HG03432 (cell line): ENCODE measurements around the gene KANTR.
"Not testable (repeated sequence)": the region's sequence is repeated elsewhere in the genome, so short reads cannot be mapped to it uniquely, and the experiment has no call there.

ENCODE experiments used
- ATAC-seq: cut with Tn5 transposase; IDR thresholded peaks from one replicate; pipeline ENCODE4 v1.9.1; 2021; ENCODE audit warnings: mild to moderate bottlenecking, moderate library complexity; ENCODE audit not compliant: unreplicated experiment

KANTR gene

DNA sequence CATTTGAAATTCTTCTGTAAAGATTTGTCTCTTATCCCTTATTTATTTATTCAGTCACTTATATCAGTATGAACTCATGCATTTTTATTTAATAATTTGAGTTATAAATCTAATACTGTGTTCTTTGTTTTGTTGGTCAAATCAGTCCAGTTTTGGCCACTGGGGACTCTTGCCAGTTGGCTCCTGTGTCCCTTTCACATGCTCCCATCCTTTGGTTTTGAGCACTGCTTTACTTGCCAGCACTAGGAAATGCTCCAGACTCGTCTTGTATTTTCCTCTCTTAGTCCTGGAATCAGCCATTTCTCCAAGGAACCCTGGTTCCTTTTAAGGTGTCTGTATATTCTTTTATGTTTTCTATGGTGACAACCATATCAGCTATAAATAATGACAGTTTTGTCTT is 28.1 kb downstream of the KANTR start:
- no peak for ATAC-seq

DNA sequence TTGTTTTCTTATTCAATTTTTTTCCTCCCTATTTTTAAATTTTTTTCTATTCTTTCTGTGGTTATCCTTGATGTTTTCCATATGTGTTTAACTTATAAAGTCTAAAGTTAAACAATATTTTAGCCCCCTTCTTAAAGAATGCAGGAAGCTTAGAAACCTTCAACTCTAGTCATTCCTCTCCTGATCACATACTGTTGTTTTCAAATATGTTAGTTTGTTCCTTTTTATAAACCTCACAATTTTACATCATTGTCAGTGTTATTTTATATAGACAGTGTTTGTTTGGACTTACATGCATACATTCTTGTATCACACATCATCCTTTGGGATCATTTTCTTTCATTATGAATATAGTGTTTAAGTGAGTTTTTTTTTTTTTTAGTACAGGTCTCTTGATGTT is 31.6 kb downstream of the KANTR start:
- no peak for ATAC-seq

DNA sequence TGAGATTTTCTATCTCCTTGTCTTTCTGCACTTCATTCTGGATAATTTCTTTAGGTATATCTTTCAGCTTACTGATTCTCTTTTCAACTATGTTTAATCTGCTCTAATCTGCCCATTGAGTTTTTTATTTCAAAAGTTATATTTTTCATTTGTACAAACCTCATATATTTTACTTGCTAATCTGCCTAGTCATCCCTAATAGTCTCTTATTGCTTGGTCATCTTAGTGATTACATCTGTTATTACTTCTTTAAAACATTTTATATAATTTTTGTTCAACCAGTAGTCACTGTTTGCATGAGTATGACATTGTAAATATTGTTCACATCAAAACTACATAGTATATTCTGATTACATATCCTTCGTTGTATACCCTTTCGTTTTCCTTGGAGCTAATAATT is 32.4 kb downstream of the KANTR start:
- no peak for ATAC-seq

DNA sequence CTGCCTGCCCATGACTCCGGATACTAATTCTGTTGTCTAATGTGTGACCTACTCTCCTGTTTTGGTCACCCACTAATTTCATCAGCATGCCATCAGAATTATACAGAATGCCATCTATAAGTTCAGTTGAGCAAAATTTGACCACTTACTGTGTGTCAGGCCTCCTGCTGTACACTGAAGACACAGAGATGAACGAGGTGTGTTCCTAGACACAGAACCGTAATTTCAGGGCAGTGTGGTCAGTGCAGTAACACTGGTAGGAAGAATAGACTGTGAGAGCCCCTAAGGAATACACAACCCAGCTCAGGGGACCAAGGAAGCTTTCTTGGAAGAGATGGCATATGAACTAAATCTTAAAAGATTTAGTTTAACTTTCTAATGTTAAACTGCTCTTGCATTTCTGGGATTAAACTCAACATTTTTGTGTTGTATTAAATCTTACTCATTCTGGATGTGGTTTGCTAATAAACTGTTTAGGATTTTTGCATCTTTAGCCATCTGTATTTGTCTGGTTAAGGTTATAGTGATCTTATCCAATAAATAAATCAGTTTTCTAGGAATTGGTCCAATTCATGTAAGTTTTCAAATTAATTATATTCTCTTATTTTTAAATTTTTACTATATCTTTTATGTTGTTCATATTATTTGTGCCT is 34.3 kb downstream of the KANTR start:
- ATAC-seq: no peak

DNA sequence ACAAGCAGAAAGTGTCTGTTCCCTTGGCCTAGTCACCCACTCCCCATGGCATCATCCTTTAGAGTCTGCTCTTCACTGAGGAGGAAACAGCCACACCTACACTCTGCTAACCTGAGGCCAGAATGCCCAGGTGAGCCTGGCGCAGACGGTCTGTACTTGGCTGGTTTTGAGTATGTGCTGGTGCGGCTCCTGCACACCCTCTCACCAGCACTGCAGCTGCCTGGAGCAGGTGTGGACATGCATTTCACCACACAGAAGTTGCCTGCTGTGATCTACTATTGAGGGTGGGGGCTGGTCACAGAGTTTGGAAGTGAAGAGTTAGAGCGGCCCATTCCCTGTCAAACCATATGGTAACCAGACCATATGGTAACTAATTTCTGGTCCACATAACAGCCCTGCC is 39.5 kb downstream of the KANTR start:
- no peak for ATAC-seq

DNA sequence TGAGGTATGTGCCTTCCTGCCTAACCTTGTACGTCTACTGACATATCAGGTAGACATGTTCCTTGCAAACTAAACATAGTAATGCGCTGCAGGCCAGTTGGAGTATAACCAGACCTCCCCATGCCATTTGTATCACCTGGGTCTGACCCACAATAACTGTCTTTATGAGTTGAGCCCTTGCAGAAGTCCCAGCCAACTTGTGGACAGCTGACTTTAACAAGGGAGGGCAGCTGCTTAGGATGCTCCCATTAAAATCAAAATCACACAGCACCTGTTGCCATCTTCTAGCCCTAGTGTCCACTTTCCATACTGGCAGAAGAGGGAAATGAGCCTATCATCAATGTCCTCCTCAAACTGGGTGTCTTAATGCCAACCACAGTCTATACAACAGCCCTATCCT is 41.6 kb downstream of the KANTR start:
- ATAC-seq: no peak

DNA sequence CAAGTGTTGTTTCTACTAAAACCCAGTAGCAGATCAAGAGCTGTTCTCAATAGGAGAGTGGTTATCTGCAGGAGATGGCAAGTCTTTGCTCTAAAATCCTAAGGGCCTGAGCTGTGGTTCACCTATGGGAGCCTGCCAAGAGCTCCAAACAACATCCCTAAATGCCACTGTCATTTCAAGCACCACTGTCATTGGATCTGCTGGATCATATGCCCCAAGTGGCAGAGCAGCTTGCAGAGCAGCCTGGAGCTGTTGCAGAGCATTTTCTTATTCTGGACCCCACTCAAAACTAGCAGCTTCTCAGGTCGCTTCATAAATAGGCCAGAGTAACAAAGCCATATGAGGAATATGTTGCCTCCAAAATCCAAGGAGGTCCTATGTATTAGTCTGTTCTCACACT is 59.6 kb downstream of the KANTR start:
- no peak for ATAC-seq

DNA sequence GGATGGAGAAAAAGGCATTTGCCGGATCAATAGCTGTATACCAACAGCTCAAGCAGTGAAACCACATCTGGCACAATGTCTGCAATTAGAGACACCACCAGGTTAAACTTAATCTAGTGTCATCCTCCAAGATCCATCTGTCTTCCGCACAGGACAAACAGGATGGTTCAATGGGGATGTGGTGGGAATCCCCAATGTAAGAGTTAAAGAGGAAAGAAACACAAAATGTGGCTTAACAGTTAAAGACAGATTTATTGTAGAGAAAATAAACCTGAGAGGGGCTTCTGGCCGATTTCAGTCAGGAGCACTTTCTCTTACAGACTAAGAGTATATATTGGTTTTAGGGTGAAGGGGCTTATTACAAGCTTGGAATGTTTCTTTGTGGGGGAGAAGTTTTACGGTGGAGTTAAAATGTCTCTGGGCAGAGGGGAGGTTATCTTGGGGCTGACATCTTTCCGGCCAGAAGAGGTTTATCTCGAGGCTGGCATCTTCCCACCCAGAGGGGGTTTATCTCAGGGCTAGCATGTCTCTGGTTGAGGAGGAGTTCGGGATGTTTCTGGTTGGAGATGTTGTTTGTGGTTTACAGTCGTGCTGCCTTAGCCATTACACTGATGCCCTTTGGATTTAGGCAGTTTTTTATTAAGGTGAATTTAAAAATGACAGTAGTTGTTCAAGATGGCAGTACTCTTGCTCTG is 61.7 kb downstream of the KANTR start:
- no peak for ATAC-seq

DNA sequence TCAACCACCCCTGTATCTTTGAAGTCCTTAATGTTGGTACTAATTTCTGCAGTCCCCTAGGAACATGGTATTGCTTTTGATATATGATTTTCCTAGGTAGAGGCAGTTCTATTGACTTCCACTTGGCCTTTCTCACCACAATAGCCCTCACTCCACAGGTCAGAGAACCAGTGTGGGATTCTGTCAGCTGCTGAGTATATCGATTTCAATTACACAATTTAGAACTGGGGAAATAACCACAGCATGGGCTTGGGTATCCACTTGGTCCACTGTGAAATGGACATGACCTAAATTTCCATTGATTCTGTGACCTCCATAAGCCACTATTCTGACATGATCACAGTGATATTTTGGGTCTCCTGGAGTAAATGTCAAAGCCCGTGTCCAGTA is 62.3 kb downstream of the KANTR start:
- ATAC-seq: no peak

DNA sequence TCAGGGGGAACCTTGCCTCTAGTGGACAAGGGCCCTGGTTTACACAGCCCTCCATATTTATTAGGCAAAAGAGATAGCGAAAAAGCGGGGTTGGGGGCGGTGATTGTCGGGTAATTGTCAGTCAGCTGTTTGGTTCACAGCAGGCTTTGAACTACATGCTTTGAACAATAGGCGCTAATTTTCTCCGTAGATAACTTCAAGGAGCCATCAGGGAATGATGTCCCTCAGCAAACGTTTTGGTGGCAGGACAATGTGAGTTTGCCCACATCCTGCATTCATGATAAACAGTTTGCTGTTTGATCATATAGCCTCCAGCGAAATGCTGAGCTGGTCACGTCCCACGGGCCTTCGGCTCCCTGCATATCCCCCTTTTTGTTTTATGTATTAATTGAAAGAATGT is 65.2 kb downstream of the KANTR start:
- no peak for ATAC-seq

DNA sequence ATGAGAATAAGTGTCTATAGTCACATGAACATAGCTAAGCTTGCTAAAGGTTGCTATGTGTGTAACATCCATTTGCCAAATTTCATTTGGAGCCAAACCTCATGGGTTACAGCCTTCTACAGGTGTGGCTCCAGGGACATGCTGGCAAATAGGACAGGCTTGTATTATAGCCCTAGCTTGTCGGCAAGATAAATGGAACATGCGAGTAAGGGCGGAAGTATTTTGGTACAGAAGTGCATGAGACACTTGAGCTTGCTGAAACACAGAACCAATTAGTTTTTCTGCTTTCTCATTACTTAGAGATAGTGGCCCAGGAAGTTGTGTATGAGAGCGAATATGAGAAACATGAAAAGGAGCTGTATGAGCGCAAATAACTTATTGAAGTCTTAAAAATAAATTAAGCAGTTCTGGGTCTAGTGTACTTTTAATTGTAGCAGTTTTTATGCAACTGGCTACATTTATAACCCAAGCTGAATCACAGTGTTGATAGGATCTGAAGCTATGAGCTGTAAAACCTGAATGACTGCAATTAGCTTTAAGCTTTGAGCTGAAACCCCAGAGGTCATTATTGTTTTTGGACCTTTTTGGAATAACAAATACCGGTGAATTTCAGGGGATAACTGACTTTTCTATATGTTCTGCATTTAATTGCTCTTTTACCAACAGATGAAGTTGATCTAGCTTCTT is 66.5 kb downstream of the KANTR start:
- no peak for ATAC-seq

DNA sequence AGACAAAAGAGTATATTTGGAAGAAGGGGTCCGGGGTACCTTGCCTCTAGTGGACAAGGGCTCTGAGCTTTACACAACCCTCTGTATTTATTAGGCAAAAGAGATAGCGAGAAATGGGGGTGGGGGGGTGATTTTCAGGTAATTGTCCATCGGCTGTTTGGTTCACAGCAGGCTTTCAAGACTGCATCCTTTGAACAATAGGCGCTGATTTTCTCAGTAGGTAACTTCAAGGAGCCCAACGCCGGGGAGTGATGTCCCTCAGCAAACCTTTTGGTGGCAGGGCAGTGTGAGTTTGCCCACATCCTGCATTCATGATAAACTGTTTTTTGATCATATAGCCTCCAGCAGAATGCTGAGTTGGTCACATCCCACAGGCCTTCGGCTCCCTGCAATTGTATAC is 69.5 kb downstream of the KANTR start:
- ATAC-seq: no peak

DNA sequence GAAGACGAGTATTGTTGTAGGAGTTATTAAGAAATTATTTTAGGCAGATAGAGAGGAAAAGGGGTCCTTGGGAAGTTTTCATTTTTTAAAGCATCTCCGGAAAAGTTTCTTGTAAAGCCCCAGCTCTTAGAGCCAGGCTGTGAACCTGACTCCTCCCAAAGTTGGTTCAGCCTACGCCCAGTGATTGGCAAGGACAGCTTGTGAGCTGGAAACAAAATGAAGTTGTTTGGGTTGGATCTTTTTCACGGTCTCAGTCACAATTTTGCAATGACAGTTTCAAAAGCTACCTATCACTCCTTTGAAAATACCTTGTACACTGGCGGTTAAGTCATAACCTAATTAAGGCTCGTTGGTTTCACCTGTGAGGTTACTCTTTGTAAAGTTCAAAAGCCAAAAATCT is 70.6 kb downstream of the KANTR start:
- ATAC-seq: not testable (repeated sequence)

DNA sequence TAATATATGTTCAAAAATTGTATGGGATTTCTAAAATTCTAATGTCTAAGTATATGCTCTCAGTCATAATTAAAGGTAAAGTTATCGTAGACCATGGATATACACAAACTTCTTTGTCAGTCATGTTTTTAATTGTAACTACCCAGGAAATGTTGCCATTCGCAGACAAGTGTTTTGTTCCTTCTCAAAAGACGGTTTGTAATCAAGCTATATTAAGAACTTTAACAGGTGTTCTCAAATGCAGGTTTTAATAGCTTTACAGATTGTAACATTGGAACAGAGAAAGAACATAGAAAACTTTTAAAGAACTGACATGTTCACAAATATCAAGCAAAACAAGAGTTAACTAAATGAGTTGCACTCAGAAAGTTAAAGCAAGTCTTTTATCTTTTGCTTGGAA is 72.2 kb downstream of the KANTR start:
- no peak for ATAC-seq

DNA sequence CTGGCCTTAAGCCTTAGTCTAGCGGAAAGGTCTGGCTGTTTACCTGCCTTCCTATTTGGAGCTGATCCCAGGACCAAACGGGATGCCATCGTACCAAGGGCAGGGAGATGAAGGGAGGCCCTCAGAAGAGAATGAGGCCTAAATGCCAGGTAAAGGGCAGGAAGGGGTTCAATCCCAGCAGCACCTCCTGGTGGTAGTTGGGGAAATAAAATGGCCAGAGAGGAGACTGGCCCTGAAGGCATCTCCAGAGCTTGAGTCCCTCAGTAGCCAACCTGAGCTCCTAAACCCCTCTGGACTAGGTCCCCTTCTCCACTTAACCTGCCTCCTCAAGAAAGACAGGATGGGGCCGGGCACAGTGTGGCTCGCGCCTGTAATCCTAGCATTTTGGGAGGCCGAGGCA is 77.4 kb downstream of the KANTR start:
- no peak for ATAC-seq
